ENCODE data around the gene SPIC. TPM values are rescaled to one million over a fixed set of nuclear protein-coding genes. Genes with fewer than 3 reads are reported as not detected.

Gene SPIC
- total RNA-seq, 1 donor from 2014 or later, result not detected

Other genes starting within 250 kb of the SPIC start
- gene UTP20, start 195.2 kb upstream of the SPIC start, total RNA-seq, result 4.9 and 9.2 TPM in 2 replicates
- 51.6 and 73.5 TPM in 2 replicates for gene ARL1, start 67.6 kb upstream of the SPIC start, total RNA-seq
- gene MYBPC1, start 119.6 kb downstream of the SPIC start, total RNA-seq, result not detected in 2 replicates
- gene CHPT1, start 222.3 kb downstream of the SPIC start, total RNA-seq, result 2.3 and 3.2 TPM in 2 replicates